GM23338 (cell line): Measurements from ENCODE around the gene NFIA. TPM values are rescaled to one million over a fixed set of nuclear protein-coding genes. Genes with fewer than 3 reads are reported as not detected.

Experiments used
- ATAC-seq: fragments of 200-7000 bp; cut with Tn5 transposase; 3 replicates; pipeline ENCODE4 v1.9.1; 2020
- DNase-seq: peaks from one replicate; pipeline ENCODE4 v3.0.0-alpha.2; 2015; ENCODE audit warnings: low spot score
- H2AFZ ChIP-seq: fragments of 200-600 bp; sonication (generic); 2 replicates; pipeline ENCODE4 v1.8.0; 2016; ENCODE audit warnings: antibody characterized with exemption, mild to moderate bottlenecking, moderate library complexity
- H3F3A ChIP-seq: fragments of 200-600 bp; sonication (generic); replicated peaks from 2 replicates; pipeline ENCODE4 v1.8.0; 2017; ENCODE audit warnings: antibody characterized with exemption, mixed run types, low read depth
- H3K27ac ChIP-seq: fragments of 200-600 bp; sonication (generic); 2 replicates; pipeline ENCODE4 v1.6.1; 2016; ENCODE audit warnings: low read depth
- H3K27me3 ChIP-seq: fragments of 200-600 bp; sonication (generic); 2 replicates; pipeline ENCODE4 v1.8.0; 2016; ENCODE audit warnings: mild to moderate bottlenecking, mixed run types, moderate library complexity; ENCODE audit not compliant: insufficient read depth
- H3K36me3 ChIP-seq: fragments of 200-600 bp; sonication (generic); 2 replicates; pipeline ENCODE4 v1.8.0; 2016; ENCODE audit warnings: mild to moderate bottlenecking; ENCODE audit not compliant: insufficient read depth
- H3K4me1 ChIP-seq: fragments of 200-600 bp; sonication (generic); 2 replicates; pipeline ENCODE4 v1.8.0; 2016; ENCODE audit warnings: mild to moderate bottlenecking, moderate library complexity; ENCODE audit not compliant: insufficient read depth
- H3K4me2 ChIP-seq: fragments of 200-600 bp; sonication (generic); 2 replicates; pipeline ENCODE4 v1.7.1; 2017; ENCODE audit warnings: mixed run types
- H3K4me3 ChIP-seq: fragments of 200-600 bp; sonication (generic); 2 replicates; pipeline ENCODE4 v1.6.1; 2016; ENCODE audit warnings: mixed run types
- H3K79me2 ChIP-seq: fragments of 200-600 bp; sonication (generic); replicated peaks from 2 replicates; pipeline ENCODE4 v1.8.0; 2017; ENCODE audit warnings: mild to moderate bottlenecking; ENCODE audit not compliant: insufficient read depth
- H3K9me2 ChIP-seq: fragments of 200-600 bp; sonication (generic); 2 replicates; pipeline ENCODE4 v1.8.0; 2017; ENCODE audit not compliant: insufficient read depth
- H4K20me1 ChIP-seq: fragments of 200-600 bp; sonication (generic); replicated peaks from 2 replicates; pipeline ENCODE4 v1.8.0; 2017; ENCODE audit warnings: mild to moderate bottlenecking; ENCODE audit not compliant: insufficient read depth
- H3K27ac Mint-ChIP-seq: 2 replicates; pipeline ENCODE4 v1.8.0; 2020; ENCODE audit warnings: inconsistent platforms, mild to moderate bottlenecking, moderate library complexity, mixed read lengths
- H3K27me3 Mint-ChIP-seq: 3 replicates; pipeline ENCODE4 v1.8.0; 2022; ENCODE audit warnings: low read depth, mild to moderate bottlenecking, moderate library complexity, mixed read lengths, inconsistent platforms; ENCODE audit not compliant: insufficient read depth, poor library complexity
- H3K36me3 Mint-ChIP-seq: 3 replicates; pipeline ENCODE4 v1.8.0; 2021; ENCODE audit warnings: low read depth, mild to moderate bottlenecking, inconsistent platforms, moderate library complexity, mixed read lengths
- H3K4me1 Mint-ChIP-seq: 3 replicates; pipeline ENCODE4 v1.8.0; 2020; ENCODE audit warnings: mild to moderate bottlenecking, inconsistent platforms, mixed read lengths
- H3K4me3 Mint-ChIP-seq: 3 replicates; pipeline ENCODE4 v1.8.0; 2021; ENCODE audit warnings: moderate library complexity, mild to moderate bottlenecking, inconsistent platforms, mixed read lengths
- H3K9me3 Mint-ChIP-seq: 3 replicates; pipeline ENCODE4 v1.8.0; 2020; ENCODE audit warnings: moderate library complexity, mild to moderate bottlenecking, inconsistent platforms, mixed read lengths
- CREB1 ChIP-seq: fragments of 250-450 bp; sonication (Bioruptor Pico); IDR thresholded peaks from 2 replicates; pipeline ENCODE4 v1.5.0; 2020; ENCODE audit warnings: low read depth, mild to moderate bottlenecking, moderate library complexity
- CTCF ChIP-seq, 2 experiments: fragments of 200-600 bp in 1 of 2; sonication (generic) in 1 of 2; conservative IDR thresholded peaks; 2 replicates each; pipeline versions ENCODE4 v1.5.1 to v1.6.1; 2016 to 2017; ENCODE audit warnings: antibody characterized with exemption in 2 of 2, low read depth in 2 of 2, mild to moderate bottlenecking in 2 of 2, moderate library complexity in 1 of 2
- EZH2 ChIP-seq: fragments of 200-600 bp; sonication (generic); IDR thresholded peaks from one replicate; pipeline ENCODE4 v1.8.0; 2017; ENCODE audit warnings: antibody characterized with exemption, mild to moderate bottlenecking, low read depth; ENCODE audit not compliant: unreplicated experiment
- EZH2phosphoT487 ChIP-seq: fragments of 200-600 bp; sonication (generic); IDR thresholded peaks from one replicate; pipeline ENCODE4 v1.8.1; 2018; ENCODE audit warnings: antibody characterized with exemption; ENCODE audit not compliant: unreplicated experiment
- JUNB ChIP-seq: IDR thresholded peaks from one replicate; pipeline ENCODE4 v1.6.1; 2016; ENCODE audit warnings: antibody characterized with exemption; ENCODE audit not compliant: unreplicated experiment
- NANOG ChIP-seq: IDR thresholded peaks from 2 replicates; pipeline ENCODE4 v1.6.1; 2016; ENCODE audit warnings: antibody characterized with exemption, borderline replicate concordance
- POLR2AphosphoS5 ChIP-seq: IDR thresholded peaks from 2 replicates; pipeline ENCODE4 v1.6.1; 2016; ENCODE audit warnings: antibody characterized with exemption, low read depth
- STAT1 ChIP-seq: IDR thresholded peaks from one replicate; pipeline ENCODE4 v1.6.1; 2016; ENCODE audit warnings: antibody characterized with exemption; ENCODE audit not compliant: unreplicated experiment
- ZNF114 ChIP-seq: fragments of 250-450 bp; sonication (Bioruptor Pico); IDR thresholded peaks from 2 replicates; pipeline ENCODE4 v1.5.0; 2020; ENCODE audit warnings: mild to moderate bottlenecking, moderate library complexity
- ZNF331 ChIP-seq: fragments of 250-450 bp; sonication (Bioruptor Pico); IDR thresholded peaks from 2 replicates; pipeline ENCODE4 v1.5.0; 2020; ENCODE audit warnings: low read depth, mild to moderate bottlenecking, moderate library complexity
- polyA plus RNA-seq: library from polyadenylated mRNA; unstranded; fragments of >200 nt; fragmentation: Nextera tagmentation; extraction: Ambion mirVana; gene quantifications from 2 replicates; pipeline ENCODE4 v1.2.1, GENCODE V29; 2016
- total RNA-seq: library from RNA; depleted of rRNA; stranded (reverse); fragments of >200 nt; shearing (Covaris generic); gene quantifications from 2 replicates; pipeline ENCODE4 v1.2.3, GENCODE V29; 2014
- TF ChIP-seq, protein P1 (sequence below): IDR thresholded peaks from 2 replicates; pipeline ENCODE4 v1.6.1; 2016; ENCODE audit warnings: antibody characterized with exemption
- TF ChIP-seq, protein P2 (sequence below): fragments of 250-450 bp; sonication (Bioruptor Pico); IDR thresholded peaks from 2 replicates; pipeline ENCODE4 v1.5.0; 2020; ENCODE audit warnings: mild to moderate bottlenecking, moderate library complexity
- TF ChIP-seq, protein P3 (sequence below): IDR thresholded peaks from one replicate; pipeline ENCODE4 v1.6.1; 2018; ENCODE audit warnings: antibody characterized with exemption; ENCODE audit not compliant: unreplicated experiment

Gene NFIA
- total and polyA plus RNA-seq, 2 experiments from 2014 or later, result 0.97 to 2.3 TPM

GRCh38 chr1:61501971-61502916 lies 419.9 kb downstream of the NFIA start:
- Histone ChIP-seq H3K4me1 (peaks cover 4% of the 10 kb centered on the region; the same call in 1 of the 2 replicates), H3K27me3 (no peaks in the 10 kb centered on the region), H3K9me2 (0 out of 2 replicates have a peak, but pooled peaks cover 3% of the 10 kb centered on the region), H2AFZ (no peak overlapping the region), H3K36me3 (no peaks in the 10 kb centered on the region), H3F3A (no peaks in the 10 kb centered on the region), H4K20me1 (no peaks in the 10 kb centered on the region), H3K27ac (no peak overlapping the region), H3K4me2 (no peak overlapping the region), H3K79me2 (no peaks in the 10 kb centered on the region), H3K4me3 (no peak overlapping the region)
- Mint-ChIP-seq H3K9me3 (no peaks in the 10 kb centered on the region), H3K27me3 (peaks cover 1% of the 10 kb centered on the region), H3K36me3 (no peaks in the 10 kb centered on the region), H3K4me3 (no peak overlapping the region), H3K4me1 (peaks cover 7% of the 10 kb centered on the region), H3K27ac (no peak overlapping the region)
- TF ChIP-seq STAT1 (no peak), NANOG (no peak), ZNF114 (CRISPR knock-in tag) (no peak), CREB1 (CRISPR knock-in tag) (no peak), EZH2phosphoT487 (no peak), JUNB (no peak), EZH2 (no peak), CTCF (conservative IDR thresholded peaks at IDR 0.05; ENCODE audit: low read depth in 2 of 2) (no peak), POLR2AphosphoS5 (no peak), ZNF331 (CRISPR knock-in tag) (no peak)
- TF ChIP-seq, protein P1, sequence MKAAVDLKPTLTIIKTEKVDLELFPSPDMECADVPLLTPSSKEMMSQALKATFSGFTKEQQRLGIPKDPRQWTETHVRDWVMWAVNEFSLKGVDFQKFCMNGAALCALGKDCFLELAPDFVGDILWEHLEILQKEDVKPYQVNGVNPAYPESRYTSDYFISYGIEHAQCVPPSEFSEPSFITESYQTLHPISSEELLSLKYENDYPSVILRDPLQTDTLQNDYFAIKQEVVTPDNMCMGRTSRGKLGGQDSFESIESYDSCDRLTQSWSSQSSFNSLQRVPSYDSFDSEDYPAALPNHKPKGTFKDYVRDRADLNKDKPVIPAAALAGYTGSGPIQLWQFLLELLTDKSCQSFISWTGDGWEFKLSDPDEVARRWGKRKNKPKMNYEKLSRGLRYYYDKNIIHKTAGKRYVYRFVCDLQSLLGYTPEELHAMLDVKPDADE, result no peak
- TF ChIP-seq, protein P2, sequence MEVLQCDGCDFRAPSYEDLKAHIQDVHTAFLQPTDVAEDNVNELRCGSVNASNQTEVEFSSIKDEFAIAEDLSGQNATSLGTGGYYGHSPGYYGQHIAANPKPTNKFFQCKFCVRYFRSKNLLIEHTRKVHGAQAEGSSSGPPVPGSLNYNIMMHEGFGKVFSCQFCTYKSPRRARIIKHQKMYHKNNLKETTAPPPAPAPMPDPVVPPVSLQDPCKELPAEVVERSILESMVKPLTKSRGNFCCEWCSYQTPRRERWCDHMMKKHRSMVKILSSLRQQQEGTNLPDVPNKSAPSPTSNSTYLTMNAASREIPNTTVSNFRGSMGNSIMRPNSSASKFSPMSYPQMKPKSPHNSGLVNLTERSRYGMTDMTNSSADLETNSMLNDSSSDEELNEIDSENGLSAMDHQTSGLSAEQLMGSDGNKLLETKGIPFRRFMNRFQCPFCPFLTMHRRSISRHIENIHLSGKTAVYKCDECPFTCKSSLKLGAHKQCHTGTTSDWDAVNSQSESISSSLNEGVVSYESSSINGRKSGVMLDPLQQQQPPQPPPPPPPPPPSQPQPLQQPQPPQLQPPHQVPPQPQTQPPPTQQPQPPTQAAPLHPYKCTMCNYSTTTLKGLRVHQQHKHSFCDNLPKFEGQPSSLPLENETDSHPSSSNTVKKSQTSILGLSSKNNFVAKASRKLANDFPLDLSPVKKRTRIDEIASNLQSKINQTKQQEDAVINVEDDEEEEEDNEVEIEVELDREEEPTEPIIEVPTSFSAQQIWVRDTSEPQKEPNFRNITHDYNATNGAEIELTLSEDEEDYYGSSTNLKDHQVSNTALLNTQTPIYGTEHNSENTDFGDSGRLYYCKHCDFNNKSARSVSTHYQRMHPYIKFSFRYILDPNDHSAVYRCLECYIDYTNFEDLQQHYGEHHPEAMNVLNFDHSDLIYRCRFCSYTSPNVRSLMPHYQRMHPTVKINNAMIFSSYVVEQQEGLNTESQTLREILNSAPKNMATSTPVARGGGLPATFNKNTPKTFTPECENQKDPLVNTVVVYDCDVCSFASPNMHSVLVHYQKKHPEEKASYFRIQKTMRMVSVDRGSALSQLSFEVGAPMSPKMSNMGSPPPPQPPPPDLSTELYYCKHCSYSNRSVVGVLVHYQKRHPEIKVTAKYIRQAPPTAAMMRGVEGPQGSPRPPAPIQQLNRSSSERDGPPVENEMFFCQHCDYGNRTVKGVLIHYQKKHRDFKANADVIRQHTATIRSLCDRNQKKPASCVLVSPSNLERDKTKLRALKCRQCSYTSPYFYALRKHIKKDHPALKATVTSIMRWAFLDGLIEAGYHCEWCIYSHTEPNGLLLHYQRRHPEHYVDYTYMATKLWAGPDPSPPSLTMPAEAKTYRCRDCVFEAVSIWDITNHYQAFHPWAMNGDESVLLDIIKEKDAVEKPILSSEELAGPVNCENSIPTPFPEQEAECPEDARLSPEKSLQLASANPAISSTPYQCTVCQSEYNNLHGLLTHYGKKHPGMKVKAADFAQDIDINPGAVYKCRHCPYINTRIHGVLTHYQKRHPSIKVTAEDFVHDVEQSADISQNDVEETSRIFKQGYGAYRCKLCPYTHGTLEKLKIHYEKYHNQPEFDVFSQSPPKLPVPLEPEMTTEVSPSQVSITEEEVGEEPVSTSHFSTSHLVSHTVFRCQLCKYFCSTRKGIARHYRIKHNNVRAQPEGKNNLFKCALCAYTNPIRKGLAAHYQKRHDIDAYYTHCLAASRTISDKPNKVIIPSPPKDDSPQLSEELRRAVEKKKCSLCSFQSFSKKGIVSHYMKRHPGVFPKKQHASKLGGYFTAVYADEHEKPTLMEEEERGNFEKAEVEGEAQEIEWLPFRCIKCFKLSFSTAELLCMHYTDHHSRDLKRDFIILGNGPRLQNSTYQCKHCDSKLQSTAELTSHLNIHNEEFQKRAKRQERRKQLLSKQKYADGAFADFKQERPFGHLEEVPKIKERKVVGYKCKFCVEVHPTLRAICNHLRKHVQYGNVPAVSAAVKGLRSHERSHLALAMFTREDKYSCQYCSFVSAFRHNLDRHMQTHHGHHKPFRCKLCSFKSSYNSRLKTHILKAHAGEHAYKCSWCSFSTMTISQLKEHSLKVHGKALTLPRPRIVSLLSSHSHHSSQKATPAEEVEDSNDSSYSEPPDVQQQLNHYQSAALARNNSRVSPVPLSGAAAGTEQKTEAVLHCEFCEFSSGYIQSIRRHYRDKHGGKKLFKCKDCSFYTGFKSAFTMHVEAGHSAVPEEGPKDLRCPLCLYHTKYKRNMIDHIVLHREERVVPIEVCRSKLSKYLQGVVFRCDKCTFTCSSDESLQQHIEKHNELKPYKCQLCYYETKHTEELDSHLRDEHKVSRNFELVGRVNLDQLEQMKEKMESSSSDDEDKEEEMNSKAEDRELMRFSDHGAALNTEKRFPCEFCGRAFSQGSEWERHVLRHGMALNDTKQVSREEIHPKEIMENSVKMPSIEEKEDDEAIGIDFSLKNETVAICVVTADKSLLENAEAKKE (CRISPR knock-in tag), result no peak
- TF ChIP-seq, protein P3, sequence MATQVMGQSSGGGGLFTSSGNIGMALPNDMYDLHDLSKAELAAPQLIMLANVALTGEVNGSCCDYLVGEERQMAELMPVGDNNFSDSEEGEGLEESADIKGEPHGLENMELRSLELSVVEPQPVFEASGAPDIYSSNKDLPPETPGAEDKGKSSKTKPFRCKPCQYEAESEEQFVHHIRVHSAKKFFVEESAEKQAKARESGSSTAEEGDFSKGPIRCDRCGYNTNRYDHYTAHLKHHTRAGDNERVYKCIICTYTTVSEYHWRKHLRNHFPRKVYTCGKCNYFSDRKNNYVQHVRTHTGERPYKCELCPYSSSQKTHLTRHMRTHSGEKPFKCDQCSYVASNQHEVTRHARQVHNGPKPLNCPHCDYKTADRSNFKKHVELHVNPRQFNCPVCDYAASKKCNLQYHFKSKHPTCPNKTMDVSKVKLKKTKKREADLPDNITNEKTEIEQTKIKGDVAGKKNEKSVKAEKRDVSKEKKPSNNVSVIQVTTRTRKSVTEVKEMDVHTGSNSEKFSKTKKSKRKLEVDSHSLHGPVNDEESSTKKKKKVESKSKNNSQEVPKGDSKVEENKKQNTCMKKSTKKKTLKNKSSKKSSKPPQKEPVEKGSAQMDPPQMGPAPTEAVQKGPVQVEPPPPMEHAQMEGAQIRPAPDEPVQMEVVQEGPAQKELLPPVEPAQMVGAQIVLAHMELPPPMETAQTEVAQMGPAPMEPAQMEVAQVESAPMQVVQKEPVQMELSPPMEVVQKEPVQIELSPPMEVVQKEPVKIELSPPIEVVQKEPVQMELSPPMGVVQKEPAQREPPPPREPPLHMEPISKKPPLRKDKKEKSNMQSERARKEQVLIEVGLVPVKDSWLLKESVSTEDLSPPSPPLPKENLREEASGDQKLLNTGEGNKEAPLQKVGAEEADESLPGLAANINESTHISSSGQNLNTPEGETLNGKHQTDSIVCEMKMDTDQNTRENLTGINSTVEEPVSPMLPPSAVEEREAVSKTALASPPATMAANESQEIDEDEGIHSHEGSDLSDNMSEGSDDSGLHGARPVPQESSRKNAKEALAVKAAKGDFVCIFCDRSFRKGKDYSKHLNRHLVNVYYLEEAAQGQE, result no peak
- DNase-seq (no peak), ATAC-seq (no peak)
